Ovary (tissue), 9 donors: ENCODE data around the gene TBX21. TPM values are rescaled to one million over a fixed set of nuclear protein-coding genes. Genes with fewer than 3 reads are reported as not detected.
A peak's percentile ranks its signal among the peaks of the same experiment; 100 is the strongest.

Source experiments
- DNase-seq, 5 donors: peaks; one replicate each; pipeline ENCODE4 v3.0.0-alpha.2; 2019 to 2020
- H3K27ac ChIP-seq, 2 donors: fragments of 200-600 bp; one replicate each; pipeline versions ENCODE4 v1.5.1 to v1.8.0; 2019 to 2022
- H3K27me3 ChIP-seq: fragments of 200-600 bp; one replicate; pipeline ENCODE4 v1.8.0; 2022
- H3K36me3 ChIP-seq: fragments of 200-600 bp; sonication (generic); one replicate; pipeline ENCODE4 v1.5.1; 2019
- H3K4me1 ChIP-seq: one replicate; pipeline ENCODE4 v1.8.1; 2013; ENCODE audit warnings: mild to moderate bottlenecking, moderate library complexity; ENCODE audit not compliant: insufficient read depth
- H3K4me3 ChIP-seq: fragments of 200-600 bp; sonication (generic); one replicate; pipeline ENCODE4 v1.5.1; 2017
- H3K9me3 ChIP-seq, 2 donors: fragments of 200-600 bp in 1 of 2; sonication (generic) in 1 of 2; one replicate each; pipeline versions ENCODE4 v1.5.1 to v1.8.1; 2013 to 2019; ENCODE audit warnings: mild to moderate bottlenecking in 1 of 2, moderate library complexity in 1 of 2
- CTCF ChIP-seq, 3 donors: fragments of 450-650 bp in 2 of 3; fragments of 200-600 bp in 1 of 3; IDR thresholded peaks; one replicate each; pipeline versions ENCODE4 v1.5.1 to v1.8.0; 2016 to 2022; ENCODE audit warnings: antibody characterized with exemption in 3 of 3, mild to moderate bottlenecking in 1 of 3
- EP300 ChIP-seq: sonication (generic); formaldehyde crosslinking; IDR thresholded peaks from one replicate; pipeline ENCODE4 v1.6.1; 2017; ENCODE audit warnings: antibody characterized with exemption
- POLR2A ChIP-seq: fragments of 450-650 bp; IDR thresholded peaks from one replicate; pipeline ENCODE4 v1.6.1; 2017; ENCODE audit warnings: antibody characterized with exemption, mild to moderate bottlenecking, moderate library complexity
- WGBS, 3 donors: extraction: QIAGEN DNeasy Blood & Tissue Kit in 1 of 3; methylation state at CpG; one replicate each; pipeline versions ENCODE4 v1.1.5 to v1.1.7; 2013 to 2017; 5-methylcytosine and 5-hydroxymethylcytosine counted together
- intact Hi-C, 4 donors: fragments of 100-400 bp; cut with DNase I; formaldehyde crosslinking; loops; one replicate each; pipeline versions ENCODE4 v1.11.0 to v1.15.1; 2022 to 2023
- polyA plus RNA-seq, 2 donors: library from polyadenylated mRNA; stranded (reverse); fragments of 200-250 nt in 1 of 2; fragments of 350-450 nt in 1 of 2; fragmentation: Illumina TruSeq in 1 of 2; extraction: RNeasy Lipid Tissue Mini Kit (QIAGEN cat#74804) in 1 of 2; gene quantifications; one replicate each; pipeline ENCODE4 v1.2.3, GENCODE V29; 2013 to 2014
- total RNA-seq, 7 donors: library from RNA; depleted of rRNA in 2 of 7; stranded (reverse); fragments of >200 nt in 2 of 7; fragmentation: NEBNext Ultra II Directional in 3 of 7; extraction: Animal tissue kit (Norgen Biotek cat#: 25700) in 3 of 7; gene quantifications; one replicate each; pipeline versions ENCODE4 v1.1.0 to v1.2.4, GENCODE V29; 2016 to 2023
- donor health status: DM: no; HTN: no; CAD: no; lungs with moderate emphysema.
- donor health status: DM: no; HTN: no; CAD: no.
- donor health status: Bipolar disorder and iron deficiency.
- donor health status: DM: yes; HTN: yes; CAD: no.
- donor health status: DM: no; HTN: no; CAD: no.
- donor health status: DM: yes; HTN: yes; CAD: no.

TBX21 gene
- total and polyA plus RNA-seq, 9 donors = 0.12 to 1.4 (median 0.33) TPM; not detected in 1

GRCh38 chr17:47702391-47702995, 30.5 kb upstream of the TBX21 start:
- H3K27me3 ChIP-seq = no peaks in the 10 kb centered on the region
- DNase-seq = peak in 2 of 5 donors; percentile 25 to 31
- H3K27ac ChIP-seq = peak overlapping the region in 1 of 2 donors; percentile 42
- intact Hi-C loops = no loop called here
- WGBS, 3 donors = 58 to 67% (median 63%) methylated on average over 12 of the region's 12 CpGs
- TF ChIP-seq EP300 (no peak), POLR2A (no peak), CTCF (IDR thresholded peaks at IDR 0.05) (no peak)
- no peaks in the 10 kb centered on the region for H3K36me3 ChIP-seq
- H3K9me3 ChIP-seq = no peaks in the 10 kb centered on the region
- H3K4me1 ChIP-seq = peaks cover 9% of the 10 kb centered on the region
- no peak overlapping the region for H3K4me3 ChIP-seq

GRCh38 chr17:47703191-47703591, 29.8 kb upstream of the TBX21 start:
- 5 to 20% (median 14%) methylated on average over 14 to 15 of the region's 15 CpGs for WGBS, 3 donors
- TF ChIP-seq CTCF (IDR thresholded peaks at IDR 0.05) (no peak), EP300 (no peak), POLR2A (no peak)
- Histone ChIP-seq H3K9me3 (no peaks in the 10 kb centered on the region), H3K36me3 (no peaks in the 10 kb centered on the region), H3K4me3 (no peak overlapping the region), H3K4me1 (peaks cover 9% of the 10 kb centered on the region), H3K27ac (peak overlapping the region in 1 of 2 donors; percentile 42), H3K27me3 (no peaks in the 10 kb centered on the region)
- intact Hi-C loops = no loop called here
- DNase-seq = peak; percentile 48 to 73 (median 59)

- DNase-seq = peak in 1 of 5 donors; percentile 15
- Histone ChIP-seq H3K27me3 (no peaks in the 10 kb centered on the region), H3K4me1 (peaks cover 9% of the 10 kb centered on the region), H3K36me3 (no peaks in the 10 kb centered on the region), H3K4me3 (no peak overlapping the region), H3K27ac (peak overlapping the region in 1 of 2 donors; percentile 42), H3K9me3 (no peaks in the 10 kb centered on the region)
- TF ChIP-seq EP300 (no peak), POLR2A (no peak), CTCF (IDR thresholded peaks at IDR 0.05) (no peak)
- WGBS, 3 donors = 86 to 90% (median 89%) methylated on average over 5 of the region's 5 CpGs
- intact Hi-C loops = no loop called here
Observed at GRCh38 chr17:47703671-47704070, 29.4 kb upstream of the TBX21 start.

- no peaks in the 10 kb centered on the region for H3K9me3 ChIP-seq
- no peaks in the 10 kb centered on the region for H3K27me3 ChIP-seq
- peak in 2 of 5 donors; percentile 19 to 33 for DNase-seq
- 76 to 82% (median 80%) methylated on average over 14 of the region's 14 CpGs for WGBS, 3 donors
- intact Hi-C loops = no loop called here
- TF ChIP-seq POLR2A (no peak), EP300 (no peak), CTCF (IDR thresholded peaks at IDR 0.05) (no peak)
- H3K27ac ChIP-seq = no peak overlapping the region
- no peaks in the 10 kb centered on the region for H3K36me3 ChIP-seq
- H3K4me3 ChIP-seq = no peak overlapping the region
- H3K4me1 ChIP-seq = peaks cover 9% of the 10 kb centered on the region
Observed at GRCh38 chr17:47704116-47704515, 28.9 kb upstream of the TBX21 start.
